K562 (cell line): Measurements from ENCODE around the gene COX7A2.

ENCODE experiments used
- GTF2F1 ChIP-seq: IDR thresholded peaks from 2 replicates; pipeline ENCODE4 v1.6.1; 2011; ENCODE audit warnings: low read depth, low read length, improper control_type of control experiment
- TCFL5 ChIP-seq: fragments of 250-450 bp; sonication (Bioruptor Pico); conservative IDR thresholded peaks from 2 replicates; pipeline ENCODE4 v1.6.1; 2021; ENCODE audit warnings: mild to moderate bottlenecking, moderate library complexity, matching md5 sums

DNA sequence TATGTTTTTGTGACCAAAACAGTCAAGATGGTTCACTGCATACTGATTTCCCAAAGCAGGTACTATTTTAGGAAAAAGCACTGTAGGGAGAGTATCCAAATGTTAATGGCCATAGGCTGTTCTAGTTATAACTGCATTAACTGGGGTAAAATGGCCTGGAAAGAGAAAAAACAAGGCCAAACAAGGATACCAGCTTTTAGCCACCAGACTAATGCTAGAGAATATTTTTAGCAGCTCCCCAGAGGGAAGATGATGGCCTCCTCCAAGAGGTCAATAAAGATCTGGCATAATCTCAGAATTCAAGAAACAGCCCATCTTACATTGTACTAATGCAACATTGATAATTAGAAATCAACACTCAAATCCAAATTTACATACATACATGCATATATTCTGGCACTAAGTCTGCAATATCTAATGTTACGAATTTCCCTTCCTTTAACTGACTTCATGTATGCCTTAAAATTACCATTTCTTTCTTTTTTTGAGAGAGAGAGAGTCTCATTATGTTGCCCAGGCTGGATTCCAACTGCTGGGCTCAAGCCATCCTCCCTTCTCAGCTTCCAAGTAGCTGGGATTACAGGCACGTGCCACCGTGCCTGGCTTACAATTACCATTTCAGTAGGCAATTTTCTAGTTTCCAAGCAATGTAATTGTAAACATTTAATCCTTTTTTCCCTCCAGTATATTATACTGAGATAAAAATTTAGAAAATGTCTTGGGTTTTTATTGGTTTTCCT lies 9.3 kb downstream of the COX7A2 start:
- TF ChIP-seq GTF2F1 (no peak), TCFL5 (CRISPR knock-in tag) (no peak)
